HCT116 (cell line): ENCODE data around the gene UBE2E2.

ENCODE experiments used
- POLR2A ChIP-seq: IDR thresholded peaks from 2 replicates; pipeline ENCODE4 v1.7.0; 2011; ENCODE audit warnings: borderline replicate concordance; ENCODE audit not compliant: insufficient read depth, insufficient read length; ENCODE audit errors: extremely low read depth
- POLR2AphosphoS5 ChIP-seq: IDR thresholded peaks from 2 replicates; pipeline ENCODE4 v1.6.1; 2011; ENCODE audit warnings: mild to moderate bottlenecking, low read depth, low read length, moderate library complexity
- TF ChIP-seq, protein P1 (sequence below), 3 experiments: fragments of 200-600 bp in 1 of 3; sonication (generic) in 1 of 3; IDR thresholded peaks in 2 of 3; conservative IDR thresholded peaks in 1 of 3; 2 replicates each; pipeline ENCODE4 v1.5.1; 2012 to 2017; ENCODE audit warnings: low read depth in 2 of 3, low read length in 2 of 3, antibody characterized with exemption in 1 of 3, borderline replicate concordance in 1 of 3, control low read depth in 1 of 3, mild to moderate bottlenecking in 1 of 3, mixed read lengths in 1 of 3, mixed run types in 1 of 3, moderate library complexity in 1 of 3; ENCODE audit not compliant: insufficient read depth in 1 of 3

DNA sequence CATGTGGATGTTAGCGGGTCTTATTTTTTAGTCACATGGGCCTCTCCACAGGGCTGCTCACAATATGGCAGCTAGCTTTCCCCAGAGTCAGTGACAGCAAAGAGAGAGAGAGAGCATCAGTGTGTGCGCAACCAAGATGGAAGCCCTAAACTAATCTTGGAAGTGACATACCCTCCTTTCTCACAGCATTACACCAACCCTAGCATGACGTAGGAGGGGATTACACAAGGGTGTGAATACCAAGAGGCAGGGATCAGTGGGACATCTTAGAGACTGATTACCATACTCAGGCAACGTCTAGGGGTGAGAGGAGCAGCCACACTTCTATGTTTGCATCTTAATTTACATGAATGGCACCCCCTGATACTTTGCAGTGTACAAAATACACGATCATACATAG, 3.5 kb upstream of the UBE2E2 start:
- TF ChIP-seq, protein P1, sequence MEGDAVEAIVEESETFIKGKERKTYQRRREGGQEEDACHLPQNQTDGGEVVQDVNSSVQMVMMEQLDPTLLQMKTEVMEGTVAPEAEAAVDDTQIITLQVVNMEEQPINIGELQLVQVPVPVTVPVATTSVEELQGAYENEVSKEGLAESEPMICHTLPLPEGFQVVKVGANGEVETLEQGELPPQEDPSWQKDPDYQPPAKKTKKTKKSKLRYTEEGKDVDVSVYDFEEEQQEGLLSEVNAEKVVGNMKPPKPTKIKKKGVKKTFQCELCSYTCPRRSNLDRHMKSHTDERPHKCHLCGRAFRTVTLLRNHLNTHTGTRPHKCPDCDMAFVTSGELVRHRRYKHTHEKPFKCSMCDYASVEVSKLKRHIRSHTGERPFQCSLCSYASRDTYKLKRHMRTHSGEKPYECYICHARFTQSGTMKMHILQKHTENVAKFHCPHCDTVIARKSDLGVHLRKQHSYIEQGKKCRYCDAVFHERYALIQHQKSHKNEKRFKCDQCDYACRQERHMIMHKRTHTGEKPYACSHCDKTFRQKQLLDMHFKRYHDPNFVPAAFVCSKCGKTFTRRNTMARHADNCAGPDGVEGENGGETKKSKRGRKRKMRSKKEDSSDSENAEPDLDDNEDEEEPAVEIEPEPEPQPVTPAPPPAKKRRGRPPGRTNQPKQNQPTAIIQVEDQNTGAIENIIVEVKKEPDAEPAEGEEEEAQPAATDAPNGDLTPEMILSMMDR (IDR thresholded peaks at IDR 0.05 in 2 of 3, conservative IDR thresholded peaks at IDR 0.05 in 1 of 3; ENCODE audit: borderline replicate concordance in 1 of 3, insufficient read depth in 1 of 3, low read depth in 2 of 3, low read length in 2 of 3): no peak
- TF ChIP-seq POLR2AphosphoS5: no peak
- no peak for TF ChIP-seq POLR2A
